Tibial artery (tissue), 4 donors: Measurements from ENCODE around the gene NEGR1.

ENCODE experiments used
- DNase-seq, 2 donors: peaks; one replicate each; pipeline ENCODE4 v3.0.0-alpha.2; 2019
- H3K27ac ChIP-seq, 2 donors: fragments of 200-600 bp; sonication (generic) in 1 of 2; 1 replicate in 1 of 2; 2 replicates in 1 of 2; pipeline ENCODE4 v1.5.1; 2018 to 2019; ENCODE audit warnings: mild to moderate bottlenecking in 1 of 2
- H3K27me3 ChIP-seq, 2 donors: fragments of 200-600 bp; sonication (generic) in 1 of 2; one replicate each; pipeline versions ENCODE4 v1.5.1 to v1.6.0; 2016 to 2019
- H3K36me3 ChIP-seq, 3 donors: fragments of 200-600 bp; sonication (generic) in 2 of 3; one replicate each; pipeline ENCODE4 v1.5.1; 2016 to 2019; ENCODE audit warnings: mild to moderate bottlenecking in 2 of 3
- H3K4me1 ChIP-seq, 4 donors: fragments of 200-600 bp; sonication (generic) in 2 of 4; 1 replicate in 3 of 4; 2 replicates in 1 of 4; pipeline ENCODE4 v1.5.1; 2016 to 2019
- H3K4me3 ChIP-seq, 2 donors: fragments of 200-600 bp; sonication (generic) in 1 of 2; 1 replicate in 1 of 2; 2 replicates in 1 of 2; pipeline ENCODE4 v1.5.1; 2018 to 2019; ENCODE audit warnings: mild to moderate bottlenecking in 2 of 2
- H3K9me3 ChIP-seq, 3 donors: fragments of 200-600 bp; sonication (generic) in 1 of 3; one replicate each; pipeline ENCODE4 v1.5.1; 2016 to 2019
- CTCF ChIP-seq, 2 experiments: fragments of 200-600 bp in 1 of 2; fragments of 450-650 bp in 1 of 2; IDR thresholded peaks; one replicate each; pipeline ENCODE4 v1.5.1; 2017 to 2019; ENCODE audit warnings: antibody characterized with exemption in 2 of 2, mild to moderate bottlenecking in 1 of 2, moderate library complexity in 1 of 2
- intact Hi-C: fragments of 100-400 bp; cut with DNase I; formaldehyde crosslinking; loops from one replicate; pipeline ENCODE4 v1.15.0; 2023; ENCODE audit warnings: low total_unique reads

Gene NEGR1

GRCh38 chr1:71786218-71786617 lies 496.1 kb downstream of the NEGR1 start:
- Histone ChIP-seq H3K4me1 (peaks cover 0 to 25% (median 2%) of the 10 kb centered on the region in 4 donors), H3K9me3 (no peaks in the 10 kb centered on the region), H3K36me3 (no peaks in the 10 kb centered on the region), H3K27me3 (no peaks in the 10 kb centered on the region), H3K27ac (no peak overlapping the region), H3K4me3 (no peak overlapping the region)
- TF ChIP-seq CTCF (IDR thresholded peaks at IDR 0.05), result no peak
- DNase-seq, result no peak
- intact Hi-C loops, result no loop called here

DNA sequence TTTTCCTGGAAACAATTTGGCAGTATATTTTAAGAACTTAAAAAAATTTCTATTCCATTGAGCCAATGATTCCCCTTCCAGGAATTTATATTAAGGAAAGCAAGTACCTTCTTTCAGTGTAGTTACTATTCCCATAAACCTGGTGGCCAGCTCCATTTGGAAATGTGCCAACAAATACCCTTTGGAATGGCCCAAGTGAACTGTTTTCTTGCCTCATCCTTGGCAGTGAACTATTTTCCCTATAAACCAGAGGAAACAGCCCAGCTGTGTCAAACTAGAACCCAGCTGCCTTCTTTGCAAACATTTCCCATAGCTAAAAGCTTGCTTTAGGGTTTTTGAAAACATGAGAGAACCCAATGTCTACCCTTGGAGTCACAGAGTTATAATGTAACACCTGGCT lies 496.9 kb downstream of the NEGR1 start:
- H3K27ac ChIP-seq, result no peak overlapping the region
- no peak for TF ChIP-seq CTCF (IDR thresholded peaks at IDR 0.05)
- no peak for DNase-seq

DNA sequence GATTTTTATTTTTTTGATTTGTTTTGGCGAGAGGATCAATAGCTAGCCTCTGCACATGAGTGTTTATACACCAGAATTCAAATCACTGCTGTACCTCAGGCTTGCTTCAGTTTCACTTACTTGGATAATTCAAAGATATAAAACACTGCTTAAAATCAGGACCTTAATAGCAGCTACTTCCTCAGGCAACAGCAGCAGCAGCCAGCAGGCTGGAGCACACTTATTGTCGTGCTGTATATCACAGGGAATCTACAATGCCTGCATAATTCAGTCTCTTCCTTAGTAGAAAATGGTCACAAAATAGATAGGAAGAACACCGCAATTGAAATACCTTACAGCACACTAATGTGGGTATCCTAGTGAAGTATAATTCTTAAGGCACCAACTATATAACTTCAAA lies 497.3 kb downstream of the NEGR1 start:
- intact Hi-C loops, result no loop called here
- Histone ChIP-seq H3K9me3 (no peaks in the 10 kb centered on the region), H3K4me3 (no peak overlapping the region), H3K36me3 (no peaks in the 10 kb centered on the region), H3K27ac (no peak overlapping the region), H3K4me1 (peaks cover 0 to 25% (median 2%) of the 10 kb centered on the region in 4 donors), H3K27me3 (no peaks in the 10 kb centered on the region)
- no peak for TF ChIP-seq CTCF (IDR thresholded peaks at IDR 0.05)
- no peak for DNase-seq

More for the DNA sequence above, 496.9 kb downstream of the NEGR1 start:
- Histone ChIP-seq H3K4me1 (peaks cover 0 to 25% (median 2%) of the 10 kb centered on the region in 4 donors), H3K36me3 (no peaks in the 10 kb centered on the region), H3K9me3 (no peaks in the 10 kb centered on the region), H3K4me3 (no peak overlapping the region), H3K27me3 (no peaks in the 10 kb centered on the region)
- intact Hi-C loops, result no loop called here

- TF ChIP-seq CTCF (IDR thresholded peaks at IDR 0.05), result no peak
- no peaks in the 10 kb centered on the region for H3K36me3 ChIP-seq
- H3K27me3 ChIP-seq, result no peaks in the 10 kb centered on the region
- peaks cover 0 to 25% (median 2%) of the 10 kb centered on the region in 4 donors for H3K4me1 ChIP-seq
- DNase-seq, result no peak
- intact Hi-C loops, result no loop called here
- no peaks in the 10 kb centered on the region for H3K9me3 ChIP-seq
- H3K27ac ChIP-seq, result no peak overlapping the region
- H3K4me3 ChIP-seq, result no peak overlapping the region
Observed at GRCh38 chr1:71784241-71784640, 498.1 kb downstream of the NEGR1 start.

- TF ChIP-seq CTCF (IDR thresholded peaks at IDR 0.05), result no peak
Observed at GRCh38 chr1:71783071-71783470, 499.3 kb downstream of the NEGR1 start.

DNA sequence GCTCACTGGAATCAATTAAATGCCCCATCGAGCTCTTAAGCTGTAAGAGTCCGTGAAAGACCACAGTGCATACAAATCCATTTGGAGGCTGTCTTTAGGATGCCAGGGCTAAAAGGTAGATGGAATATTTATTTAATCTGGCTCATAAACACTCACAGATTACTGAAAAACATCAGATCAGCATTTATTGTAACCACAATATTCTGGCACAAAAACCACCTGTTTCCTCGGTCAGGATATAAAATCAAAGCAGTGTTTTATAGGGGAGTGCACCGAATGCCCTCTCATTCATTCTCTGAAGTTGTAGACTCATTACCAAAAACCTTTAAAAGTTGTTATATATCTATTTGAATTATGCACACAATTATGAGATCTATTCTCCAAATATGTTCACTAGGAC lies 500.9 kb downstream of the NEGR1 start:
- Histone ChIP-seq H3K36me3 (no peaks in the 10 kb centered on the region), H3K4me1 (peaks cover 0 to 24% (median 2%) of the 10 kb centered on the region in 4 donors), H3K9me3 (no peaks in the 10 kb centered on the region), H3K27me3 (no peaks in the 10 kb centered on the region), H3K27ac (no peak overlapping the region), H3K4me3 (no peak overlapping the region)
- no peak for TF ChIP-seq CTCF (IDR thresholded peaks at IDR 0.05)
- no peak for DNase-seq
- intact Hi-C loops, result no loop called here

More at GRCh38 chr1:71783071-71783470, 499.3 kb downstream of the NEGR1 start:
- H3K9me3 ChIP-seq, result no peaks in the 10 kb centered on the region
- H3K27ac ChIP-seq, result no peak overlapping the region
- H3K27me3 ChIP-seq, result no peaks in the 10 kb centered on the region
- no peaks in the 10 kb centered on the region for H3K36me3 ChIP-seq
- H3K4me3 ChIP-seq, result no peak overlapping the region
- H3K4me1 ChIP-seq, result peaks cover 0 to 25% (median 2%) of the 10 kb centered on the region in 4 donors
- DNase-seq, result no peak
- intact Hi-C loops, result no loop called here
